Body of pancreas (tissue), 4 donors: Measurements from ENCODE around the gene LDLR. TPM values are rescaled to one million over a fixed set of nuclear protein-coding genes. Genes with fewer than 3 reads are reported as not detected.

Source experiments
- ATAC-seq: fragments of 150-250 bp; one replicate; pipeline ENCODE4 v1.9.1; 2016
- DNase-seq, 4 donors: peaks; one replicate each; pipeline ENCODE4 v3.0.0-alpha.2; 2019
- H3K27ac ChIP-seq, 4 donors: fragments of 200-600 bp; sonication (generic); 1 replicate in 3 of 4; 2 replicates in 1 of 4; pipeline versions ENCODE4 v1.5.1 to v1.6.1; 2016 to 2019; ENCODE audit warnings: mild to moderate bottlenecking in 1 of 4, mixed read lengths in 1 of 4, moderate library complexity in 1 of 4
- H3K27me3 ChIP-seq, 2 donors: fragments of 200-600 bp; sonication (generic); one replicate each; pipeline ENCODE4 v1.6.0; 2016; ENCODE audit warnings: mild to moderate bottlenecking in 1 of 2
- H3K36me3 ChIP-seq, 2 donors: fragments of 200-600 bp; sonication (generic); replicated peaks in 1 of 2; 2 replicates each; pipeline ENCODE4 v1.5.1; 2016; ENCODE audit warnings: low read depth in 2 of 2; ENCODE audit not compliant: insufficient read depth in 1 of 2
- H3K4me1 ChIP-seq: fragments of 200-600 bp; sonication (generic); one replicate; pipeline ENCODE4 v1.6.0; 2016
- H3K4me3 ChIP-seq, 2 donors: fragments of 200-600 bp; sonication (generic); 1 replicate in 1 of 2; 2 replicates in 1 of 2; pipeline ENCODE4 v1.5.1; 2016 to 2019
- H3K9me3 ChIP-seq, 3 donors: fragments of 200-600 bp; sonication (generic); 1 replicate in 2 of 3; 2 replicates in 1 of 3; pipeline ENCODE4 v1.5.1; 2016
- POLR2A ChIP-seq, 3 donors: fragments of 450-650 bp; IDR thresholded peaks; one replicate each; pipeline ENCODE4 v1.6.1; 2016; ENCODE audit warnings: antibody characterized with exemption in 3 of 3, mild to moderate bottlenecking in 2 of 3
- WGBS, 2 donors: methylation state at CpG; one replicate each; pipeline ENCODE4 v1.1.5; 2017; 5-methylcytosine and 5-hydroxymethylcytosine counted together
- intact Hi-C: fragments of 100-400 bp; cut with DNase I; formaldehyde crosslinking; loops from one replicate; pipeline ENCODE4 v1.15.1; 2023
- microRNA-seq, 2 donors: library from miRNA; unstranded; fragments of <30 nt; microRNA quantifications; one replicate each; pipeline ENCODE4, GENCODE V29; 2016; ENCODE audit warnings: borderline number of aligned reads in 2 of 2, borderline replicate concordance in 2 of 2
- total RNA-seq, 2 donors: library from RNA; depleted of rRNA; stranded (reverse); fragments of >200 nt; gene quantifications; one replicate each; pipeline ENCODE4 v1.1.0, GENCODE V29; 2016
- TF ChIP-seq, protein P1 (sequence below), 7 experiments: fragments of 450-650 bp in 4 of 7; fragments of 200-600 bp in 3 of 7; sonication (generic) in 3 of 7; IDR thresholded peaks; one replicate each; pipeline ENCODE4 v1.5.1; 2016 to 2019; ENCODE audit warnings: antibody characterized with exemption in 7 of 7

LDLR gene
- total RNA-seq, 2 donors from 2014 or later, result 18.9 to 105 TPM

DNA sequence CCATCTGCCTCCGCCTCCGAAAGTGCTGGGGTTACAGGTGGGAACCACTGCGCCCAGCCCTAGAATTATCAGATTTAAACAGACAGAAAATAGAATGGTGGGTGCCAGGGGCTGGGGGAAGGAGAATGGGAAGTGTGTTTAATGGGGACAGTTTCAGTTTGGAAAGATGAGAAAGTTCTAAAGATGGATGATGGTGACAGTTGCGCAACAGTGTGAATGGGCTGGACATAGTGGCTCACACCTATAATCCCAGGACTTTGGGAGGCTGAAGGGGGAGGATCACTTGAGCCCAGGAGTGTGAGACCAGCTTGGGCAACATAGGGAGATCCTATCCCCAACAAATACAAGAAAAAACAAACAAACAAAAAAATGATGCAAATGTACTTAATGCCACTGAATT, 92.2 kb downstream of the LDLR start:
- H3K27me3 ChIP-seq, result no peaks in the 10 kb centered on the region
- 86 to 94% methylated on average over 4 of the region's 4 CpGs for WGBS, 2 donors
- peaks cover 0 to 11% of the 10 kb centered on the region in 2 donors for H3K36me3 ChIP-seq
- H3K27ac ChIP-seq, result no peak overlapping the region
- ATAC-seq (no peak), DNase-seq (no peak)
- intact Hi-C loops, result no loop called here
- H3K4me3 ChIP-seq, result no peak overlapping the region
- TF ChIP-seq, protein P1, sequence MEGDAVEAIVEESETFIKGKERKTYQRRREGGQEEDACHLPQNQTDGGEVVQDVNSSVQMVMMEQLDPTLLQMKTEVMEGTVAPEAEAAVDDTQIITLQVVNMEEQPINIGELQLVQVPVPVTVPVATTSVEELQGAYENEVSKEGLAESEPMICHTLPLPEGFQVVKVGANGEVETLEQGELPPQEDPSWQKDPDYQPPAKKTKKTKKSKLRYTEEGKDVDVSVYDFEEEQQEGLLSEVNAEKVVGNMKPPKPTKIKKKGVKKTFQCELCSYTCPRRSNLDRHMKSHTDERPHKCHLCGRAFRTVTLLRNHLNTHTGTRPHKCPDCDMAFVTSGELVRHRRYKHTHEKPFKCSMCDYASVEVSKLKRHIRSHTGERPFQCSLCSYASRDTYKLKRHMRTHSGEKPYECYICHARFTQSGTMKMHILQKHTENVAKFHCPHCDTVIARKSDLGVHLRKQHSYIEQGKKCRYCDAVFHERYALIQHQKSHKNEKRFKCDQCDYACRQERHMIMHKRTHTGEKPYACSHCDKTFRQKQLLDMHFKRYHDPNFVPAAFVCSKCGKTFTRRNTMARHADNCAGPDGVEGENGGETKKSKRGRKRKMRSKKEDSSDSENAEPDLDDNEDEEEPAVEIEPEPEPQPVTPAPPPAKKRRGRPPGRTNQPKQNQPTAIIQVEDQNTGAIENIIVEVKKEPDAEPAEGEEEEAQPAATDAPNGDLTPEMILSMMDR (IDR thresholded peaks at IDR 0.05), result no peak
- TF ChIP-seq POLR2A (IDR thresholded peaks at IDR 0.05), result no peak
- H3K9me3 ChIP-seq, result no peaks in the 10 kb centered on the region
- peaks cover 31% of the 10 kb centered on the region for H3K4me1 ChIP-seq

Small RNAs within 50 kb of the gene (microRNA-seq; reads per million reads assigned to microRNA genes)
- gene MIR6886, result 0.45 to 1.9 reads per million in 2 donors

Other genes with a start within 250 kb of the LDLR start
- under 1 TPM in 1 of 2 donors, not detected in 1; 0.52 TPM for gene C19orf38, start 241.0 kb upstream of the LDLR start, total RNA-seq
- gene CARM1, start 217.9 kb upstream of the LDLR start, total RNA-seq, result 10 to 100 TPM in 1 of 2 donors, 1 to 10 TPM in 1; 6.3 to 11.7 TPM
- gene YIPF2, start 160.8 kb upstream of the LDLR start, total RNA-seq, result 10 to 100 TPM; 52.7 to 55.3 TPM
- gene TIMM29, start 160.7 kb upstream of the LDLR start, total RNA-seq, result 10 to 100 TPM; 26.5 to 34.6 TPM
- gene SMARCA4, start 128.4 kb upstream of the LDLR start, total RNA-seq, result 100 to 1,000 TPM in 1 of 2 donors, 10 to 100 TPM in 1; 56.3 to 120 TPM
- 1 to 10 TPM; 1.8 to 6.9 TPM for gene SPC24, start 66.3 kb downstream of the LDLR start, total RNA-seq
- gene KANK2, start 108.1 kb downstream of the LDLR start, total RNA-seq, result 100 to 1,000 TPM; 133 to 165 TPM
- not detected for gene ANGPTL8, start 150.2 kb downstream of the LDLR start, total RNA-seq
- gene DOCK6, start 173.1 kb downstream of the LDLR start, total RNA-seq, result 10 to 100 TPM; 77.1 to 89.2 TPM
- not detected for gene TSPAN16, start 206.7 kb downstream of the LDLR start, total RNA-seq